Measurements from ENCODE around the gene ANKS1A.

The ANKS1A gene

DNA sequence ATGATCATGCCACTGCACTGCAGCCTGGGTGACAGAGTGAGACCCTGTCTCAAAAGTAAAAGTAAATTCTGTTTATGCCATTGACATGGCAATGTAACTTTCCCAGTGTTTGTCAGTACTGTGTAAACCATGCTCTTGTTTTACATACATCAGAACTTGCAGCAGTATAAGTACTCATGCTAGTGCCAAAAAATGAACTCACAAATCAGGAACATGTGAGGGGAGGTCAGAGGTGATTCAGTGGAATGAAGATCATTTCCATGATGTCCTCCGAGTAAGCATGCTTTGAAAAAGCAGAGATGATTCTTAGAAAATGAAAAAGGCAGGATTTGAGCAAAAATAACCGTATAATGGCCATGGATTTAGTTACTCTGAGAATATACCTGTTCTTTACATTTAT, 81.9 kb downstream of the ANKS1A start:
- TF ChIP-seq, protein P1, sequence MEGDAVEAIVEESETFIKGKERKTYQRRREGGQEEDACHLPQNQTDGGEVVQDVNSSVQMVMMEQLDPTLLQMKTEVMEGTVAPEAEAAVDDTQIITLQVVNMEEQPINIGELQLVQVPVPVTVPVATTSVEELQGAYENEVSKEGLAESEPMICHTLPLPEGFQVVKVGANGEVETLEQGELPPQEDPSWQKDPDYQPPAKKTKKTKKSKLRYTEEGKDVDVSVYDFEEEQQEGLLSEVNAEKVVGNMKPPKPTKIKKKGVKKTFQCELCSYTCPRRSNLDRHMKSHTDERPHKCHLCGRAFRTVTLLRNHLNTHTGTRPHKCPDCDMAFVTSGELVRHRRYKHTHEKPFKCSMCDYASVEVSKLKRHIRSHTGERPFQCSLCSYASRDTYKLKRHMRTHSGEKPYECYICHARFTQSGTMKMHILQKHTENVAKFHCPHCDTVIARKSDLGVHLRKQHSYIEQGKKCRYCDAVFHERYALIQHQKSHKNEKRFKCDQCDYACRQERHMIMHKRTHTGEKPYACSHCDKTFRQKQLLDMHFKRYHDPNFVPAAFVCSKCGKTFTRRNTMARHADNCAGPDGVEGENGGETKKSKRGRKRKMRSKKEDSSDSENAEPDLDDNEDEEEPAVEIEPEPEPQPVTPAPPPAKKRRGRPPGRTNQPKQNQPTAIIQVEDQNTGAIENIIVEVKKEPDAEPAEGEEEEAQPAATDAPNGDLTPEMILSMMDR (IDR thresholded peaks at IDR 0.05; ENCODE audit: low read depth, low read length) = no peak
- peak; percentile 40 for DNase-seq (ENCODE audit: extremely low read depth, low read depth)

DNA sequence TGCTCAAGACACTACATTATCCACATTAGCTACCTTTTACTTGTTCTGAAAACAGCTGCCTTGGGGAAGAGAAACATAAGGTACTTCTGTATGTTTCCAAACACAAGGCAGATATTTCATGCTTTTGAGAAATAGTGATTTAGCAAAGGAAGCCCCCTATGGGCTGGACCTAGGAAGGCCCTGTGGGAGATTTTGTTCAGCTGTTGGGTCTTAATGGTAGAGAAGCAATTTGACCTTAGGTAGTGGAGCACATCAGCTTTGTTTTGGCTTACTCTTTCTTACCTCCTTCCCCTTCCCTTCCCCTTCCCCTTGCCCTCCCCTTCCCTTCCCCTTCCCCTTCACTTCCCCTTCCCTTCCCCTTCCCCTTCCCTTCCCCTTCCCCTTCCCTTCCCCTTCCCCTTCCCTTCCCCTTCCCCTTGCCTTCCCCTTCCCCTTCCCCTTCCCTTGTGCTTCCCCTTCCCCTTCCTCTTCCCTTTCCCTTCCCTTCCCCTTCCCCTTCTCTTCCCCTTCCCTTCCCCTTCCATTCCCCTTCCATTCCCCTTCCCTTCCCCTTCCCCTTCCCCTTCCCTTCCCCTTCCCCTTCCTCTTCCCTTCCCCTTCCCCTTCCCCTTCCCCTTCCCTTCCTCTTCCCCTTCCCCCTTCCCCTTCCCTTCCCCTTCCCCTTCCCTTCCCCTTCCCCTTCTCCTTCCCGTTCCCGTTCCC, 84.6 kb downstream of the ANKS1A start:
- no peak for DNase-seq (ENCODE audit: extremely low read depth, low read depth)
- TF ChIP-seq, protein P1 (IDR thresholded peaks at IDR 0.05; ENCODE audit: low read depth, low read length) = no peak

GRCh38 chr6:34974249-34974642, 85.2 kb downstream of the ANKS1A start:
- TF ChIP-seq, protein P1 (IDR thresholded peaks at IDR 0.05; ENCODE audit: low read depth, low read length) = no peak
- DNase-seq (ENCODE audit: extremely low read depth, low read depth) = no peak

DNA sequence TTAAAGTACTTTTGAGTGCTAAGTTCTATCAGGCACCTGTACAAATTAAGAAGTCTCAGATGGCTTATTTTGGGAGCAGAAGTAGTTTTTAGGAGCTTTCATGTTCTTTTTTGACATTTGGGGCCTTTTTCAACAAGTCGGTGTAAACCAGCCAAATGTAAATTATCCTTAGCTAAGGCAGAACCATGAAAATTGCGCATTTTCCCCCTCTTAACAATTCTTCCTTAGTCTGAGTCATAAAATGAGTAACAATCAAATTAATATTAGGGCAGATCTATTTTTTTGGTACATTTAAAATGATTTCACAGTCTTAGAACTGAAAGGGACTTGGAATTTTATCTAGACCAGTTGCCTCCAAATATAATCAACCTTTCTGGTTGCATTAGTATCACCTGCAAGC, 87.2 kb downstream of the ANKS1A start:
- no peak for DNase-seq (ENCODE audit: extremely low read depth, low read depth)
- TF ChIP-seq, protein P1 (IDR thresholded peaks at IDR 0.05; ENCODE audit: low read depth, low read length) = no peak

DNA sequence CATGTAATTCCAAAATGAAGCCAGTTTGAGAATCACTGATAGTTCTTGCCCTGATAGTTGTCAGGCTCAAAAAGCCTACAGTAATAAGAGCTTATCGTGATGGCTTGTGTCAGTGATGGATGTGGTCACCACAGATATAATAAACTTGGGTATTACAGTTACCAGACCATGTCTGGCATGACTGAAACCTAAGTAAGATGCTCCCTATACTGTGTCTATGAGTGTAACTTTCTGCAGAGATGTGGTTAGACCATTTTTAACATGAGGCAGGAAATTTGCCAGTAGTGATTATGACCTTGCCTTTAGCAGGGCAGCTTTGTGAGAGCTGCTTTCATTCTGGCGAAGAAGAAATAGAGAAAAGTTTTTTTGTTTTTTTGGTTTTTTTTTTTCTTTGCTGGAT, 90.2 kb downstream of the ANKS1A start:
- DNase-seq (ENCODE audit: extremely low read depth, low read depth) = no peak
- TF ChIP-seq, protein P1 (IDR thresholded peaks at IDR 0.05; ENCODE audit: low read depth, low read length) = no peak

GRCh38 chr6:34979994-34980393, 90.9 kb downstream of the ANKS1A start:
- TF ChIP-seq, protein P1 (IDR thresholded peaks at IDR 0.05; ENCODE audit: low read depth, low read length) = no peak
- DNase-seq (ENCODE audit: extremely low read depth, low read depth) = no peak

- no peak for DNase-seq (ENCODE audit: extremely low read depth, low read depth)
- TF ChIP-seq, protein P1 (IDR thresholded peaks at IDR 0.05; ENCODE audit: low read depth, low read length) = no peak
These were observed 92.3 kb downstream of the ANKS1A start for GRCh38 chr6:34981366-34981765.

Measured in AG09319 (cell line).